ENCODE results near the gene RARS2.

DNA sequence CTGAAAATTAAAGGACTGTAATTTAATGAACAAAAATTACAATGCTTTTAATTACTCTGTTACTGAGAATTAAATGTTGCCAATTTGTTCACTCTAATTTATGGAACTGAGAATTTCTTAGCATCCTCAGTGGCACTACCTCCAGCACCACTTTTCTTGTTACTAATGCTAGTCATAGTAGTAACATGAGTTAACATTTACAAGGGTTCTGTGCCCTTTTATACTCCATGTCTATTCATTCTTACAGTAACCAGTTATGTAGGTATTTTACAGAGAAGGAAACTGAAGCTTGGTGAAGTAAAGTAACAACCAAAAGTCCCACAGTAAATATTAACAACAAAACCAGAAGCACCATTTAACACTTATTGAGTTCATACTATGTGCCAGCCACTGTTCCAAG lies 34.3 kb downstream of the RARS2 start:
- TF ChIP-seq, protein P1, sequence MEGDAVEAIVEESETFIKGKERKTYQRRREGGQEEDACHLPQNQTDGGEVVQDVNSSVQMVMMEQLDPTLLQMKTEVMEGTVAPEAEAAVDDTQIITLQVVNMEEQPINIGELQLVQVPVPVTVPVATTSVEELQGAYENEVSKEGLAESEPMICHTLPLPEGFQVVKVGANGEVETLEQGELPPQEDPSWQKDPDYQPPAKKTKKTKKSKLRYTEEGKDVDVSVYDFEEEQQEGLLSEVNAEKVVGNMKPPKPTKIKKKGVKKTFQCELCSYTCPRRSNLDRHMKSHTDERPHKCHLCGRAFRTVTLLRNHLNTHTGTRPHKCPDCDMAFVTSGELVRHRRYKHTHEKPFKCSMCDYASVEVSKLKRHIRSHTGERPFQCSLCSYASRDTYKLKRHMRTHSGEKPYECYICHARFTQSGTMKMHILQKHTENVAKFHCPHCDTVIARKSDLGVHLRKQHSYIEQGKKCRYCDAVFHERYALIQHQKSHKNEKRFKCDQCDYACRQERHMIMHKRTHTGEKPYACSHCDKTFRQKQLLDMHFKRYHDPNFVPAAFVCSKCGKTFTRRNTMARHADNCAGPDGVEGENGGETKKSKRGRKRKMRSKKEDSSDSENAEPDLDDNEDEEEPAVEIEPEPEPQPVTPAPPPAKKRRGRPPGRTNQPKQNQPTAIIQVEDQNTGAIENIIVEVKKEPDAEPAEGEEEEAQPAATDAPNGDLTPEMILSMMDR (conservative IDR thresholded peaks at IDR 0.05; ENCODE audit: low read depth, low read length): no peak
- TF ChIP-seq EZH2 (IDR thresholded peaks at IDR 0.05; ENCODE audit: low read length, unreplicated experiment): no peak
